HG02798 (cell line): Measurements from ENCODE around the gene DIP2A.

Experiments used
- ATAC-seq: cut with Tn5 transposase; IDR thresholded peaks from one replicate; pipeline ENCODE4 v1.9.1; 2021; ENCODE audit warnings: mild to moderate bottlenecking; ENCODE audit not compliant: unreplicated experiment, poor library complexity

DIP2A gene, protein sequence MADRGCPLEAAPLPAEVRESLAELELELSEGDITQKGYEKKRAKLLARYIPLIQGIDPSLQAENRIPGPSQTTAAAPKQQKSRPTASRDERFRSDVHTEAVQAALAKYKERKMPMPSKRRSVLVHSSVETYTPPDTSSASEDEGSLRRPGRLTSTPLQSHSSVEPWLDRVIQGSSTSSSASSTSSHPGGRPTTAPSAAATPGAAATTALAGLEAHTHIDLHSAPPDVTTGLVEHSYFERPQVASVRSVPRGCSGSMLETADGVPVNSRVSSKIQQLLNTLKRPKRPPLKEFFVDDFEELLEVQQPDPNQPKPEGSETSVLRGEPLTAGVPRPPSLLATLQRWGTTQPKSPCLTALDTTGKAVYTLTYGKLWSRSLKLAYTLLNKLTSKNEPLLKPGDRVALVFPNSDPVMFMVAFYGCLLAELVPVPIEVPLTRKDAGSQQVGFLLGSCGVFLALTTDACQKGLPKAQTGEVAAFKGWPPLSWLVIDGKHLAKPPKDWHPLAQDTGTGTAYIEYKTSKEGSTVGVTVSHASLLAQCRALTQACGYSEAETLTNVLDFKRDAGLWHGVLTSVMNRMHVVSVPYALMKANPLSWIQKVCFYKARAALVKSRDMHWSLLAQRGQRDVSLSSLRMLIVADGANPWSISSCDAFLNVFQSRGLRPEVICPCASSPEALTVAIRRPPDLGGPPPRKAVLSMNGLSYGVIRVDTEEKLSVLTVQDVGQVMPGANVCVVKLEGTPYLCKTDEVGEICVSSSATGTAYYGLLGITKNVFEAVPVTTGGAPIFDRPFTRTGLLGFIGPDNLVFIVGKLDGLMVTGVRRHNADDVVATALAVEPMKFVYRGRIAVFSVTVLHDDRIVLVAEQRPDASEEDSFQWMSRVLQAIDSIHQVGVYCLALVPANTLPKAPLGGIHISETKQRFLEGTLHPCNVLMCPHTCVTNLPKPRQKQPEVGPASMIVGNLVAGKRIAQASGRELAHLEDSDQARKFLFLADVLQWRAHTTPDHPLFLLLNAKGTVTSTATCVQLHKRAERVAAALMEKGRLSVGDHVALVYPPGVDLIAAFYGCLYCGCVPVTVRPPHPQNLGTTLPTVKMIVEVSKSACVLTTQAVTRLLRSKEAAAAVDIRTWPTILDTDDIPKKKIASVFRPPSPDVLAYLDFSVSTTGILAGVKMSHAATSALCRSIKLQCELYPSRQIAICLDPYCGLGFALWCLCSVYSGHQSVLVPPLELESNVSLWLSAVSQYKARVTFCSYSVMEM (N-terminal part only)

GRCh38 chr21:46458315-46459023 is at the start of gene DIP2A:
TSS of gene DIP2A (plus strand) at chr21:46458891. CDS start at chr21:46459132, 241 bp downstream.
- peak; percentile 95 for ATAC-seq

DNA sequence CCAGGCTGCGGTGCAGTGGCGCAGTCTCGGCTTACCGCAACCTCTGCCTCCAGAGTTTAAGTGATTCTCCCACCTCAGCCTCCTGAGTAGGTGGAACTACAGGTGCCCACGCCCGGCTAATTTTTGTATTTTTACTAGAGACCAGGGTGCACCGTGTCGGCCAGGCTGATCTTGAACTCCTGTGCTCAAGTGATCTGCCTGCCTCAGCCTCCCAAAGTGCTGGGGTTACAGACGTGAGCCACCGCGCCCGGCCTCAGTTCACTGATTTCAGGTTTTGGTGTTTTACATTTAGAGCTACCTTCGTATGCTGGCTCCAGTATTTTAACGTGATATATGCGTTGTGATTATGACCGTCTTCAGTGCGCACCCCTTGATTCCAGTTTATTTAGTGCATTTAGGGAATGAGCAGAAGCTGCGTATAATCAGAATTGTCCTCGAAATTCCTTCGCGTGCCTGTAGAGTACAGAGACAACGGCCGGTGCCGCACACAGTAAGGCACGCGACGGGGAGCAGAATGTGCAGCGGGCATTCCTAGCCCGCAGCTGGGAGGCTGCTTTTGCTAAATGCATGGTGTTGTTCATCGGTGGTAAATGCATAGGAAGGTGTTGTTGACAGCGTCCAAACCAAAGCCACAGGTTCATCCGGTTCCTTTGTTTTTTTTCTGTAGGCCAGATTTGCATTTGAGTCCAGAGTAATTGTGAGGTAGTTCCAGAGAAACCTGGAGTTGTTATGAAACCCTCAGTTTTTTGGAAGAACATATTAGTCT is 48.9 kb upstream of the DIP2A start:
- ATAC-seq = no peak

- no peak for ATAC-seq
Measured at GRCh38 chr21:46410516-46410915, 48.2 kb upstream of the DIP2A start.

DNA sequence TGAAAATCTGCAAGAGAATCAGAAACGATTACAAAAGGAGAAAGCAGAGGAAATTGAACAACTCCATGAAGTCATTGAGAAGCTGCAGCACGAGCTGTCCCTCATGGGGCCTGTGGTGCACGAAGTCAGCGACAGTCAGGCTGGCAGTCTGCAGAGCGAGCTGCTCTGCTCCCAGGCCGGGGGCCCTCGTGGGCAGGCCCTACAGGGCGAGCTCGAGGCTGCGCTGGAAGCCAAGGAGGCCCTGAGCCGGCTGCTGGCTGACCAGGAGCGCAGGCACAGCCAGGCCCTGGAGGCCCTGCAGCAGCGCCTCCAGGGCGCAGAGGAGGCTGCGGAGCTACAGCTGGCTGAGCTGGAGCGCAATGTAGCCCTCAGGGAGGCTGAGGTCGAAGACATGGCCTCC is 47.5 kb upstream of the DIP2A start:
- ATAC-seq = no peak

GRCh38 chr21:46411691-46412090 is 47.0 kb upstream of the DIP2A start:
- ATAC-seq = no peak

GRCh38 chr21:46412521-46413364 is 45.9 kb upstream of the DIP2A start:
- ATAC-seq = no peak

- ATAC-seq = no peak
Measured at GRCh38 chr21:46413365-46413696, 45.4 kb upstream of the DIP2A start.

DNA sequence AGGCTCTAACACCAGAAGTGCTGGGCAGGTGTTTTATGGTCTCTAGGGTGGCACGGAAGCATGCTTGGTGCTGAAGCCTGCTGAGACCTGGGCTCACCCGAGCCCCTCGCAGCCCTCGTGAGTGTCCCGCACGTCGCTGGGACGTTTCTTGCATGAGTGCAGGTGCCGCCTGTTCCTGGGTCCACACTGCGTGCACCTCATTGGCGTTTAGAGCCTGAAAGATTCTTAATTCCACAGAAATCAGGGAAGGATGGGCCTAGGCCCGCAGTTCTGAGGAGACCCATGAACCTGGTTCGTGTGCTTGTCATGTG is 43.8 kb upstream of the DIP2A start:
- no peak for ATAC-seq

- ATAC-seq = no peak
Measured at GRCh38 chr21:46416551-46416950, 42.1 kb upstream of the DIP2A start.

DNA sequence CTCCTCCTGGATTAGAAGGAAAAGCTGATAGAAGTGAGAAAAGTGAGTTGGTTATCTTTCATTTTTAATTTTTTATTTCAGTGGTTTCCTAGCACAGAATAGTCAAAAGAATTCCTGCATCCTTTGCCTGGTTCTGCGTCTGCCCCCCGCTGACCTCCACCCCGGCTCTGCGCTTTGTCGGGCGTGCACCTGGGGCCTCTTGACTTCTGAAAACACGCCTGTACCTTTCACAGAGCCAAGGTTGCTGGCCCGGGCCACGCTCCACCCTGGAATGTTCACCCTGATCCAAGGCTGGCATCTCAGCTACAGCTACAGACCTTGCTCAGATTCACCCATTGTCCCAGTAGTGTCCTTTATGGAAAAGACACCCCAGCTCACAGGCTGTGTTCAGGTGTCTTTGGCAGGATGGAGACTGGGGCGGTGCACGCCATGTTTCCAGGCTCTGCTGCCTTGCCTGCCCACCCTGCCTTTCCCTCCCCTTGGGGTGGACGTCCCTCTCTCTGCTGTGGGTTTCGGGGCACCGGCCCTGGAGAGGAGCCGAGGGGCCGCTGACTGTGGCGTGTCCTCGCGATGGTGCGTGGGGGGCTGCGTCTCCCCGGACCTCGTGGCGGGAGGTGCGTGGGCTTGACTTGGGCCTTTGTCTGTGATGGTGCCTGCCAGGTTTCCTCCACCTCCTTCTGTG is 40.3 kb upstream of the DIP2A start:
- no peak for ATAC-seq

- ATAC-seq = no peak
Measured at GRCh38 chr21:46420241-46421190, 38.2 kb upstream of the DIP2A start.

GRCh38 chr21:46421191-46421750 is 37.4 kb upstream of the DIP2A start:
- ATAC-seq = no peak

DNA sequence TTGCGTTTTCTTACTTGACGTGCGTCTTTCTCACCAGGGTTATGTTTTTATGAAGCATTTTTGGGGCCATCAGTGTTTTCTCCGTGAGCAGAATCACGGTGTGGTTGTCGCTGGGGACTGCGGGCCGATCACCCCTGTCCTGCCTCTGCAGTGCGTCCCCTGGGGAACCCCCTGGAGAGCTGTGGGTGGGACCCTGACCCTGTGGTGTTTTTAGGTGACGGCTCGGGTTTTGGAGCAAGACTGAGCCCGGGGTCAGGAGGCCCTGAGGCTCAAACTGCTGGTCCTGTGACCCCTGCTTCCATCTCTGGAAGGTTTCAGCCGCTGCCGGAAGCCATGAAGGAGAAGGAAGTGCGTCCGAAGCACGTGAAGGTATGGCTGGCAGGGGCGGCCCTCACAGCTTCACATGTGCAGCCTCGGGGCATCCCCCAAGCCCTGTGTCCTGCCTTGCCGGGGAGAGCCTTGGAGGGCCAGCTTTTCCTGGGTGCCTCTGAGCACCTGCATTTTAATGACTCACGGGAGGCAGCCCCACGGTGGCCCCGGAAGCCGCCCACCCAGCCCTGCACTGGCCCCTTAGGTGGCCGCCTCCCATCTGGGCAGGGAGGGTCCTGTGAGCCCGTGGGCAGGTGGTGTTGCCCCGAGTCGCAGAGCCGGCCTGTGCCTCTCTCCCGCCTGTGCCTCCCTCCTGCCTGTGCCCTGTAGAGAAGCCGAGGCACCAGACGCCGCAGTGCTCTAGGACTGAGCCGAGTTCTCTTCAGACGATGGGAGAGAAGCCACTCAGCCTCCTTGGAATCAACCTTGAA is 36.7 kb upstream of the DIP2A start:
- no peak for ATAC-seq

DNA sequence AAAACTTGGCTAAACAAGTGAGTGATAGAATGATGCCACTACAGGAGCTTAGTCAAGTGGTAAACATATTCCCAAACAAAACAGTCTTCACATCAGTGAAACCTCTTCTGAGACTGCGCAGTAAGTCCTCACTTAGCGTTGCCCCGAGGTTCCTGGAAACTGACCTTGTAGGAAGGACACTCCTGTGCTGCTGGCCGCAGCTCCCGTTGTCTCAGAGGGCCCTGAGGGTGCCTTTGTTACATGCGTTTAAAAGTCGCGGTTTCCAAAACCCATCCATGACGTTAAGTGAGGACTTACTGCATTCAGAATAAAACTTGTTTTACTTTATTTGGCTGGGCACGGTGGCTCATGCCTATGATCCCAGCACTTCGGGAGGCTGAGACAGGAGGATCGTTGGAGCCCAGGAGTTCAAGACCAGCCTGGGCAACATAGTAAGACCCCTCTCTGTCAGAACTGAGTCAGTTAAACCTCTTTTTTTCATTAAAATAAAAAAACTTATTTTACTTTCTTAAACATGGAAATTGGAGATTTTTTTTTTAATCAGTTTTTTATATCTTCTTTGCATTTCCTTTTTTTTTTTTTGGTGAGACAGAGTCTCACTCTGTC is 36.0 kb upstream of the DIP2A start:
- ATAC-seq = no peak

DNA sequence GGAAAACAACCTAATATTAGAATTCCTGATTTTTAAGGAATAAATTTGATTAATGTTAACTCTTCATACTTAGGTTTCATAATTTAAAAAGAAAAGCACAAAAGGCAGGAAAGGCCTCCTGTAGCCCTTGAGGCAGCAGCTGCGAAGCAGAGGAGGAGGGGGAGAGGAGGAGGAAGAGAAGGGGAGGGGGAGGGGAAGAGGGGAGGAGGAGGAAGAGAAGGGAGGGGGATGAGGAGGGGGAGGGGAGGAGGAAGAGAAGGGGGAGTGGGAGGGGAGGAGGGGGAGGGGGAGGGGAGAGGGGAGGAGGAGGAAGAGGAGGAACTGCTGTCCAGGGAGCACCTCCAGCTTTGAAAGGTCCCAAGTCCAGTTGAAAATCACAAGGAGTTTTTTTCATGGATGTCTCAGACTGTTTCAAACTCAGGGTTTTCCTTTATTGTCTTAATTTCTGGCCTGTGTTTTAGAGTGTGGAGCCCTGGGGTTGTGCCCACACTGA is 35.1 kb upstream of the DIP2A start:
- ATAC-seq = no peak
